Aorta (tissue), 5 donors: ENCODE measurements around the gene ABHD12. TPM values are rescaled to one million over a fixed set of nuclear protein-coding genes. Genes with fewer than 3 reads are reported as not detected.

Experiments used
- ATAC-seq: fragments of 200-7000 bp; cut with Tn5 transposase; one replicate; pipeline ENCODE4 v1.9.1; 2022; ENCODE audit warnings: moderate library complexity; ENCODE audit not compliant: low FRiP score
- DNase-seq, 2 donors: peaks; one replicate each; pipeline ENCODE4 v3.0.0-alpha.2; 2020
- H3K27ac ChIP-seq, 2 donors: one replicate each; pipeline ENCODE4 v1.5.1; 2013; ENCODE audit warnings: low read length in 2 of 2, mild to moderate bottlenecking in 2 of 2, moderate library complexity in 2 of 2, control low read depth in 1 of 2, inconsistent platforms in 1 of 2, low read depth in 1 of 2
- H3K27me3 ChIP-seq, 2 donors: one replicate each; pipeline ENCODE4 v1.6.1; 2013; ENCODE audit warnings: control low read depth in 1 of 2, low read length in 1 of 2, mild to moderate bottlenecking in 1 of 2, moderate library complexity in 1 of 2; ENCODE audit not compliant: insufficient read depth in 2 of 2, control insufficient read depth in 1 of 2
- H3K36me3 ChIP-seq, 2 donors: one replicate each; pipeline ENCODE4 v1.6.1; 2013; ENCODE audit warnings: control low read depth in 1 of 2, low read length in 1 of 2, mild to moderate bottlenecking in 1 of 2; ENCODE audit not compliant: insufficient read depth in 2 of 2, control insufficient read depth in 1 of 2
- H3K4me1 ChIP-seq, 2 donors: one replicate each; pipeline ENCODE4 v1.6.1; 2013; ENCODE audit warnings: low read length in 2 of 2, control low read depth in 1 of 2, mild to moderate bottlenecking in 1 of 2, moderate library complexity in 1 of 2; ENCODE audit not compliant: insufficient read depth in 2 of 2, control insufficient read depth in 1 of 2
- H3K4me3 ChIP-seq, 2 donors: one replicate each; pipeline ENCODE4 v1.5.1; 2013; ENCODE audit warnings: low read length in 2 of 2, control low read depth in 1 of 2, mild to moderate bottlenecking in 1 of 2
- H3K9me3 ChIP-seq: one replicate; pipeline ENCODE4 v1.6.1; 2013; ENCODE audit warnings: mild to moderate bottlenecking, low read length; ENCODE audit not compliant: control insufficient read depth
- WGBS, 2 donors: extraction: QIAGEN DNeasy Blood & Tissue Kit; methylation state at CpG; one replicate each; pipeline ENCODE4 v1.1.7; 2013; 5-methylcytosine and 5-hydroxymethylcytosine counted together
- intact Hi-C, 2 donors: fragments of 100-400 bp; cut with DNase I; formaldehyde crosslinking; loops; one replicate each; pipeline versions ENCODE4 v1.14.2 to v1.15.0; 2022
- polyA plus RNA-seq, 2 donors: library from polyadenylated mRNA; stranded (reverse); fragments of 200-250 nt; gene quantifications; one replicate each; pipeline ENCODE4 v1.2.3, GENCODE V29; 2013
- total RNA-seq, 2 donors: library from RNA; stranded (reverse); fragmentation: NEBNext Ultra II Directional; extraction: Animal tissue kit (Norgen Biotek cat#: 25700); gene quantifications; one replicate each; pipeline ENCODE4 v1.2.1, GENCODE V29; 2021
- donor health status: healthy with polysubstance abuse.
- donor health status: Bipolar disorder and iron deficiency.
- donor health status: DM: no; HTN: no; CAD: no.
- donor health status: DM: no; HTN: no; CAD: no.
- donor health status: DM: yes; HTN: yes; CAD: no.

Gene ABHD12
- total and polyA plus RNA-seq, 4 donors, result 26.2 to 32.3 (median 29.1) TPM

DNA sequence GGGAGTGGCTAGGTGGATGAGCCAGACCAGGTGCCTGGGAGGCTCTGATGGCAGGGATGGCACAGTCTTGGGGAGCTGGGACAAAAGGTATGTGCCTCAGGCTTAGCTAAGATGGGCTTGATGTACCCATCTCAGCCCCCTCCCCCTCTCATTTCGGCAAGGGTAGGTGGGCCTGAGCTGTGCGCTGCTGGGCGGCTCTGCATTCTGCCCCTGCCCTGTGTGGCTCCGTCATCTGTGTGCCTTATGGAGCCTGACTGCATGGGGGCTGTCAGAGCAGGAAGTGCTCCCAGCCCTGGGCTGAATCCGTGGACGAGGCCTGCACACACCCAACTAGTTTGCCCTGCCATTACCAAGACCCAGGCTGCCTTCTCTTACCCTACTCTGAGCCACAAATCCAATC, 88.0 kb downstream of the ABHD12 start:
- WGBS, 2 donors, result 87 to 90% methylated on average over 6 of the region's 6 CpGs
- no peaks in the 10 kb centered on the region for H3K9me3 ChIP-seq
- no peaks in the 10 kb centered on the region for H3K4me1 ChIP-seq
- no peaks in the 10 kb centered on the region for H3K27me3 ChIP-seq
- DNase-seq (no peak), ATAC-seq (no peak)
- peaks cover 0 to 3% of the 10 kb centered on the region in 2 donors for H3K36me3 ChIP-seq
- intact Hi-C loops, result no loop called here
- no peak overlapping the region for H3K27ac ChIP-seq
- H3K4me3 ChIP-seq, result no peak overlapping the region

DNA sequence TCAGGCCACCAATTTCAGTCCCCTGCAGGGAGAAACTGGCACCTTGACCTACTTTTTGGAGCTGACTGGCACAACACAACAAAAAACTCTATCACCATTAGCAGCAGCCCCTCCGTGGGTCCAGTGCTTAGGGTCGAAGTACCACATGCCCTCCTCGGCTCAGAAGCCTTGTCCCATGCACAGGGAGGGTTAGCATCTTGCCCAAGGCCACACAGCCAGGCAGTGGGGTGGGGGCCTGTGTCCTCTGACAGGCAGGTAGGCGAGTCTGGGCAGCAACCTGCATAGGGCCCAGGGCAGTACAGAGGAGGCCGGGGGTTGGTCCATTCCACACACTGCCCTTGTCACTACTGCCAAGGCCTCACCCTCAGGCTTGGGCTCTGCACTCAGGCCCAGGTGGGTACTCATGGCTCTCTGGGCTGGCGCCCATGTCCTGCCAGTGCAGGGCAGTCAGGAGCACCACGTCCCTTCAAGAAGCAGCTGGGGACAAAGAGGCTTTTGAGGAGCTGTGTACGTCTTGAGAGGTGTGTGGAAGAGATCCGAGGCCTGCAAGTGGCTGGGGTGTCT, 89.2 kb downstream of the ABHD12 start:
- Histone ChIP-seq H3K4me1 (no peaks in the 10 kb centered on the region), H3K27ac (no peak overlapping the region), H3K9me3 (no peaks in the 10 kb centered on the region), H3K27me3 (no peaks in the 10 kb centered on the region), H3K36me3 (peaks cover 0 to 3% of the 10 kb centered on the region in 2 donors), H3K4me3 (no peak overlapping the region)
- intact Hi-C loops, result no loop called here
- ATAC-seq, result no peak
- WGBS, 2 donors, result 81% methylated on average over 9 of the region's 9 CpGs
- no peak for DNase-seq

DNA sequence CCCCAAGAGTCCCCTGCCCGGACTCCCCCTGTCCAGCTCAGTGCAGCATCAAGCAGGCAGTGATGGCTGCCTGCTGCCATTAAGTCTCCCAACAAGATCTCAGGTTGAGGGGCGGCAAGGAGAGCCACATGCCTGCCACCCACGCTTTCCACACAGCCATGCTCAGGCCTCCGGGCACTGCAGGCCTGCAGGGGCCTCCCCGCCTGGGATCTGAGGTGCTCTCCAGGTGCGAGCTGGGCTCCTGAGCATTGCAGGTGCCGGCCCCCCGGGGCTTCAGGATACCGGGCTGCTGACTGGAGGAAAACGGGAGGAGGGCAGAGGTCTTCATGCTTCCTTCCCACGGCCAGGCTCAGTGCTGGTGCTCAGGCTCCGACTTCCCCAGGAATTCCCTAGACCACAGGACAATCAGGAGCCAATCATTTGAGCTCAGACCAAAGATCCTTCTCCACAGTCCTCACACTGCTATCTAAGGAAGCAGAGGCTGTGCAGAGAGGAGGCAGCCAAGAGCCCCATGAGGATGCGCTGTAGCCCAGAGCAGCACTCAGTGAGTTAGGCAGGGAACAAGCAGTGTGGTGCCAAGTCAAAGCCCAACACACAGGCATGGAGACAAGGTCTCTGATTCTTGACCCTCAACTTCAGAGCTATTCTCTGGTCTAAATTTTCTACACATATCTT, 90.0 kb downstream of the ABHD12 start:
- DNase-seq (no peak), ATAC-seq (no peak)
- Histone ChIP-seq H3K36me3 (peaks cover 0 to 3% of the 10 kb centered on the region in 2 donors), H3K4me3 (no peak overlapping the region), H3K9me3 (no peaks in the 10 kb centered on the region), H3K27me3 (no peaks in the 10 kb centered on the region), H3K4me1 (no peaks in the 10 kb centered on the region), H3K27ac (no peak overlapping the region)
- WGBS, 2 donors, result 73 to 74% methylated on average over 13 of the region's 13 CpGs
- intact Hi-C loops, result no loop called here

DNA sequence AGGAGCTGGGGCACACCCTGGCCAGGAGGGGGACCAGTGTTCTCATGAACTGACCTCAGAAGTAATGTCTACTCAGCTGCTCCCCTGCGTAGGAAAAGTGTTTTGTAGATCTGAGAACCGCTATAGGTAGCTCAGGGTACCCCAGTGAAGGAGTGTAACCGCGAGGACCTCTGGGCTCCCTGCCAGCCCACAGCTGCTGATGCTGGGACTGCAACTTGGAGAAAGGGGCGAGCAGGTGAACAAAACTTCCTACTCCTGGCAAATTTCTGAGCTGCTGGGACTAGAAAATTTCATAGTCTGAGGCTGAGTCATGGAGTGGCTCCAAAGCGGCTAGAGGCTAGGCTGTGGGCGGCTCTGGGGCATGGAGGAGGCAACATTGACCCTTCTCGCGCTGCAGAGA, 90.8 kb downstream of the ABHD12 start:
- WGBS, 2 donors, result 78 to 81% methylated on average over 9 of the region's 9 CpGs
- H3K36me3 ChIP-seq, result peaks cover 0 to 3% of the 10 kb centered on the region in 2 donors
- intact Hi-C loops, result loop anchor here (5.0 to 10.0 kb wide), 4 partner anchors 43 to 305 kb away; partner anchors contain the start of genes APMAP (in 1 of the 2) and ENTPD6 (in 1 of the 2)
- H3K4me3 ChIP-seq, result no peak overlapping the region
- H3K27ac ChIP-seq, result no peak overlapping the region
- no peaks in the 10 kb centered on the region for H3K4me1 ChIP-seq
- DNase-seq (no peak), ATAC-seq (no peak)
- no peaks in the 10 kb centered on the region for H3K27me3 ChIP-seq
- H3K9me3 ChIP-seq, result no peaks in the 10 kb centered on the region

DNA sequence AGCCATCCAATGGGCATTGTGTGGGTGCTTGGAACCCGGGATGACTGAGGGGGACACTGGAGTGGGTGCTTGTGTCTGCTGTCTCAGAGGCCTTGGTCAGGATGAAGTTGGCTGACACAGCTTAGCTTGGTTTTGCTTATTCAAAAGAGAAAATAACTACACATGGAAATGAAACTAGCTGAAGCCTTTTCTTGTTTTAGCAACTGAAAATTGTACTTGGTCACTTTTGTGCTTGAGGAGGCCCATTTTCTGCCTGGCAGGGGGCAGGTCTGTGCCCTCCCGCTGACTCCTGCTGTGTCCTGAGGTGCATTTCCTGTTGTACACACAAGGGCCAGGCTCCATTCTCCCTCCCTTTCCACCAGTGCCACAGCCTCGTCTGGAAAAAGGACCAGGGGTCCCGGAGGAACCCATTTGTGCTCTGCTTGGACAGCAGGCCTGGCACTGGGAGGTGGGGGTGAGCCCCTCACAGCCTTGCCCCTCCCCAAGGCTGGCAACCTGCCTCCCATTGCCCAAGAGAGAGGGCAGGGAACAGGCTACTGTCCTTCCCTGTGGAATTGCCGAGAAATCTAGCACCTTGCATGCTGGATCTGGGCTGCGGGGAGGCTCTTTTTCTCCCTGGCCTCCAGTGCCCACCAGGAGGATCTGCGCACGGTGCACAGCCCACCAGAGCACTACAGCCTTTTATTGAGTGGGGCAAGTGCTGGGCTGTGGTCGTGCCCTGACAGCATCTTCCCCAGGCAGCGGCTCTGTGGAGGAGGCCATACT, 93.3 kb downstream of the ABHD12 start:
- WGBS, 2 donors, result 75 to 78% methylated on average over 10 of the region's 10 CpGs
- ATAC-seq, result no peak
- H3K9me3 ChIP-seq, result no peaks in the 10 kb centered on the region
- intact Hi-C loops, result loop anchor here (2.0 to 10.0 kb wide), 6 partner anchors 40 to 303 kb away; partner anchors contain the start of genes APMAP (in 1 of the 2) and ENTPD6 (in 1 of the 2)
- DNase-seq, result no peak
- H3K36me3 ChIP-seq, result no peaks in the 10 kb centered on the region
- H3K4me3 ChIP-seq, result no peak overlapping the region
- H3K27ac ChIP-seq, result no peak overlapping the region
- no peaks in the 10 kb centered on the region for H3K4me1 ChIP-seq
- no peaks in the 10 kb centered on the region for H3K27me3 ChIP-seq

DNA sequence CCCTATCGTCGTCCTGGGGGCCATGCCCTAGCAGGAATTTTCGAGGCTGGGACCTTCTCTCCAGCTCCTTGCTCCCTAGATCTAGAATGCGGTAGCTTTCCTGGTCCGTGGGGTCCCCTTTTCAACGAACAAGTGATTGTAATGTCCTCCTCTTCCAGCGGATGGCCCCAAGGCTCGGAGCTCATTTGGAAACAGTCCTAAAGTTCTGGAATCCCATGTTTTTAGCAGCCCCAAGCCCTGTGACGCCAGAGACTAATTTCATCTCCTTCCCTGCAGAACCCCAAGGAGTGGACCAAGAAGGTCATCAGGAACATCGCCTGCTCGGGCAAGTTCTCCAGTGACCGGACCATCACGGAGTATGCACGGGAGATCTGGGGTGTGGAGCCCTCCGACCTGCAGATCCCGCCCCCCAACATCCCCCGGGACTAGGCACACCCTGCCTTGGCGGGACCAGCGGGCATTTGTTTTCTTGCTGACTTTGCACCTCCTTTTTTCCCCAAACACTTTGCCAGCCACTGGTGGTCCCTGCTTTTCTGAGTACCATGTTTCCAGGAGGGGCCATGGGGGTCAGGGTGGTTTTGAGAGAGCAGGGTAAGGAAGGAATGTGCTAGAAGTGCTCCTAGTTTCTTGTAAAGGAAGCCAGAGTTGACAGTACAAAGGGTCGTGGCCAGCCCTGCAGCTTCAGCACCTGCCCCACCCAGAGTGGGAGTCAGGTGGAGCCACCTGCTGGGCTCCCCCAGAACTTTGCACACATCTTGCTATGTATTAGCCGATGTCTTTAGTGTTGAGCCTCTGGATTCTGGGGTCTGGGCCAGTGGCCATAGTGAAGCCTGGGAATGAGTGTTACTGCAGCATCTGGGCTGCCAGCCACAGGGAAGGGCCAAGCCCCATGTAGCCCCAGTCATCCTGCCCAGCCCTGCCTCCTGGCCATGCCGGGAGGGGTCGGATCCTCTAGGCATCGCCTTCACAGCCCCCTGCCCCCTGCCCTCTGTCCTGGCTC, 94.2 kb downstream of the ABHD12 start:
- Histone ChIP-seq H3K9me3 (no peaks in the 10 kb centered on the region), H3K27me3 (no peaks in the 10 kb centered on the region), H3K36me3 (peaks cover 0 to 3% of the 10 kb centered on the region in 2 donors), H3K4me1 (no peaks in the 10 kb centered on the region), H3K4me3 (no peak overlapping the region), H3K27ac (peak overlapping the region in 1 of 2 donors; percentile 8)
- no peak for DNase-seq
- 64 to 65% methylated on average over 24 of the region's 24 CpGs for WGBS, 2 donors
- ATAC-seq, result no peak
- intact Hi-C loops, result loop anchor here (2.0 to 10.0 kb wide), 6 partner anchors 39 to 302 kb away; partner anchors contain the start of genes APMAP (in 1 of the 2) and ENTPD6 (in 1 of the 2)

DNA sequence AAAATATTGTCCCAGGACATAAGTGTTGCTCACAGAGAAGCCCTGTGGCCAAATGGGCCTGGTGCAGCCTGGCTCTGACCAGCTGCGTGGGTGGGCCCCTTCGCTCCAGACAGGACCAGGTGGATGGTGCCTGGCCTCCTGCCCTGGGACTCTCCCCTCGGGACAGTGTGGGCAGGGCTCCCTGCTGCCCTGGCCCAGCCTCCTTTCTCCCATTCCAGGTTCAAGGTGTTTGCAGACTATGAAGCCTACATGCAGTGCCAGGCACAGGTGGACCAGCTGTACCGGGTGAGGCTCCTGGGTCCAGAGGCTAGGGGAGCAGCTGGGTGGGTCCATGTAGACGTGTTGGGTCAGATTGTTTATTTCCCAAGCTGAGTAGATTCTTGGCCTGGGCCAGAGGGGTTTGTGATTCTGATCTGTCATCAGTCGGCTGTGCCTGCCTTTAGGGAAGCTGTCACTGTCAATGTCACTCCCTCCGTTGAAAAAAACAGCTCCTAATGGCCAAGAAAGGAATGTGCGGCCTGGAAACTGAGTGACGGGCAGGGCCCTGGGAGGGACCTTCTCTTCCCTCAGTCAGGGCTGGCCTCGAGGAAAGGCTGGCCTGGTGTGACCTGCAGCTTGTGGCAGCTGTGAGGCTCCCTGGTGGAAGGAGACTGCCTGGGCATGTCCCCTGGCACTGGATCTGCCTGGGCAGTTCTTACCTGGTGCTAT, 95.1 kb downstream of the ABHD12 start:
- peak; percentile 36 for ATAC-seq
- Histone ChIP-seq H3K27ac (peak overlapping the region in 1 of 2 donors; percentile 43), H3K4me1 (no peaks in the 10 kb centered on the region), H3K27me3 (no peaks in the 10 kb centered on the region), H3K4me3 (no peak overlapping the region), H3K36me3 (peaks cover 0 to 6% of the 10 kb centered on the region in 2 donors), H3K9me3 (no peaks in the 10 kb centered on the region)
- intact Hi-C loops, result loop anchor here (2.0 to 10.0 kb wide), 6 partner anchors 38 to 301 kb away; partner anchors contain the start of genes APMAP (in 1 of the 2) and ENTPD6 (in 1 of the 2)
- peak in 1 of 2 donors; percentile 79 for DNase-seq
- 13 to 18% methylated on average over 10 of the region's 10 CpGs for WGBS, 2 donors
